Karpas-422 (cell line): ENCODE measurements around the gene ZNF850. TPM values are rescaled to one million over a fixed set of nuclear protein-coding genes. Genes with fewer than 3 reads are reported as not detected.
A peak's percentile ranks its signal among the peaks of the same experiment; 100 is the strongest.
"Not testable (repeated sequence)": the region's sequence is repeated elsewhere in the genome, so short reads cannot be mapped to it uniquely, and the experiment has no call there.

Experiments
- DNase-seq: peaks from one replicate; pipeline ENCODE4 v3.0.0-alpha.2; 2015
- H2AFZ ChIP-seq: fragments of 200-600 bp; sonication (generic); 2 replicates; pipeline ENCODE4 v1.6.1; 2014; ENCODE audit warnings: antibody characterized with exemption, low read length, mixed read lengths
- H3K27ac ChIP-seq: fragments of 200-600 bp; sonication (generic); 2 replicates; pipeline ENCODE4 v1.5.1; 2014; ENCODE audit warnings: mild to moderate bottlenecking, low read length, moderate library complexity
- H3K27me3 ChIP-seq: fragments of 200-600 bp; sonication (generic); 2 replicates; pipeline ENCODE4 v1.6.1; 2014; ENCODE audit warnings: low read length, mixed read lengths
- H3K36me3 ChIP-seq: fragments of 200-600 bp; sonication (generic); 2 replicates; pipeline ENCODE4 v1.6.1; 2014; ENCODE audit warnings: low read length, mixed read lengths; ENCODE audit not compliant: insufficient read depth
- H3K4me1 ChIP-seq: fragments of 200-600 bp; sonication (generic); 2 replicates; pipeline ENCODE4 v1.6.1; 2014; ENCODE audit warnings: mild to moderate bottlenecking, low read length, mixed read lengths
- H3K4me2 ChIP-seq: fragments of 200-600 bp; sonication (generic); 2 replicates; pipeline ENCODE4 v1.6.1; 2014; ENCODE audit warnings: low read length, low read depth, mild to moderate bottlenecking; ENCODE audit not compliant: poor library complexity, severe bottlenecking
- H3K4me3 ChIP-seq: fragments of 200-600 bp; sonication (generic); 2 replicates; pipeline ENCODE4 v1.5.1; 2014; ENCODE audit warnings: mild to moderate bottlenecking, antibody characterized with exemption, low read length, mixed read lengths
- H3K79me2 ChIP-seq: fragments of 200-600 bp; sonication (generic); 2 replicates; pipeline ENCODE4 v1.6.1; 2014; ENCODE audit warnings: mild to moderate bottlenecking, low read length, mixed read lengths
- H3K9ac ChIP-seq: fragments of 200-600 bp; sonication (generic); 2 replicates; pipeline ENCODE4 v1.6.0; 2014; ENCODE audit warnings: low read length
- H3K9me2 ChIP-seq: fragments of 200-600 bp; sonication (generic), shearing (Covaris generic); replicated peaks from 2 replicates; pipeline ENCODE4 v1.6.0; 2014; ENCODE audit warnings: mild to moderate bottlenecking, low read length, moderate library complexity; ENCODE audit not compliant: insufficient read depth
- H3K9me3 ChIP-seq: fragments of 300-700, 200-600 bp; sonication (generic); 2 replicates; pipeline ENCODE4 v1.6.1; 2014; ENCODE audit warnings: low read length, mixed read lengths
- H4K20me1 ChIP-seq: fragments of 200-600 bp; sonication (generic); 2 replicates; pipeline ENCODE4 v1.6.1; 2014; ENCODE audit warnings: mild to moderate bottlenecking, antibody characterized with exemption, low read length, low read depth; ENCODE audit not compliant: insufficient read depth
- total RNA-seq: library from RNA; depleted of rRNA; stranded (reverse); fragments of >200 nt; shearing (Covaris generic); gene quantifications from 2 replicates; pipeline ENCODE4 v1.2.3, GENCODE V29; 2014; ENCODE audit warnings: low replicate concordance

Gene ZNF850
- total RNA-seq, 1 experiment from 2014 or later = 2.7 TPM

- Histone ChIP-seq H3K4me3 (no peak overlapping the region), H4K20me1 (no peaks in the 10 kb centered on the region), H2AFZ (no peak overlapping the region), H3K9me3 (peaks cover 14% of the 10 kb centered on the region), H3K27me3 (no peaks in the 10 kb centered on the region), H3K4me2 (no peak overlapping the region), H3K9me2 (no peaks in the 10 kb centered on the region), H3K79me2 (peaks cover 17% of the 10 kb centered on the region), H3K36me3 (peaks cover 4% of the 10 kb centered on the region; the same call in 1 of the 2 replicates), H3K9ac (no peak overlapping the region), H3K4me1 (peaks cover 8% of the 10 kb centered on the region; the same call in 1 of the 2 replicates), H3K27ac (no peak overlapping the region)
- no peak for DNase-seq
Measured at GRCh38 chr19:36775768-36776167, 3.2 kb upstream of the ZNF850 start.

DNA sequence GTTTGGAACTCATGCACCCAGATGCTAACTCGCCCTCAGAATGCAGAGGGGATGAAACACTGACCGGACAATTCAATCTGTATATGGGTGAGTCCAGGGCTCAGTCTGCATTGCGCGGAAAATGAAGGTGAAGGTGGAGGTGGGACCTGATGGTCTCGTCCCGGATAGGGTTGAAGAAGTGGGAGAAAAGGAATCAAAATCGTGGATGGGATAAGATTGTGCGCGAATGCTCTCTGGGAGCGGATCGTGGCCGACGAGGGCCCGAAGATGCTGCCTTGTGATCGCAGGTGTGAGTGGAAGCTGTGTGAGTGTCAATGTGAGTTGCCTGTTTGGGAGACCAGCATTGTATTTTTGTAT lies 594 bp upstream of the ZNF850 start:
- no peaks in the 10 kb centered on the region for H3K27me3 ChIP-seq
- no peak for DNase-seq
- peaks cover 18% of the 10 kb centered on the region for H3K9me3 ChIP-seq
- no peaks in the 10 kb centered on the region for H4K20me1 ChIP-seq
- H3K36me3 ChIP-seq = peaks cover 11% of the 10 kb centered on the region
- H3K4me3 ChIP-seq = peak overlapping the region; percentile 89
- peaks cover 8% of the 10 kb centered on the region; the same call in 1 of the 2 replicates for H3K4me1 ChIP-seq
- peak overlapping the region; percentile 87 for H3K9ac ChIP-seq
- H3K79me2 ChIP-seq = peaks cover 35% of the 10 kb centered on the region
- peak overlapping the region; percentile 89 for H2AFZ ChIP-seq
- H3K4me2 ChIP-seq = peak overlapping the region; percentile 71
- H3K9me2 ChIP-seq = no peaks in the 10 kb centered on the region
- no peak overlapping the region for H3K27ac ChIP-seq

DNA sequence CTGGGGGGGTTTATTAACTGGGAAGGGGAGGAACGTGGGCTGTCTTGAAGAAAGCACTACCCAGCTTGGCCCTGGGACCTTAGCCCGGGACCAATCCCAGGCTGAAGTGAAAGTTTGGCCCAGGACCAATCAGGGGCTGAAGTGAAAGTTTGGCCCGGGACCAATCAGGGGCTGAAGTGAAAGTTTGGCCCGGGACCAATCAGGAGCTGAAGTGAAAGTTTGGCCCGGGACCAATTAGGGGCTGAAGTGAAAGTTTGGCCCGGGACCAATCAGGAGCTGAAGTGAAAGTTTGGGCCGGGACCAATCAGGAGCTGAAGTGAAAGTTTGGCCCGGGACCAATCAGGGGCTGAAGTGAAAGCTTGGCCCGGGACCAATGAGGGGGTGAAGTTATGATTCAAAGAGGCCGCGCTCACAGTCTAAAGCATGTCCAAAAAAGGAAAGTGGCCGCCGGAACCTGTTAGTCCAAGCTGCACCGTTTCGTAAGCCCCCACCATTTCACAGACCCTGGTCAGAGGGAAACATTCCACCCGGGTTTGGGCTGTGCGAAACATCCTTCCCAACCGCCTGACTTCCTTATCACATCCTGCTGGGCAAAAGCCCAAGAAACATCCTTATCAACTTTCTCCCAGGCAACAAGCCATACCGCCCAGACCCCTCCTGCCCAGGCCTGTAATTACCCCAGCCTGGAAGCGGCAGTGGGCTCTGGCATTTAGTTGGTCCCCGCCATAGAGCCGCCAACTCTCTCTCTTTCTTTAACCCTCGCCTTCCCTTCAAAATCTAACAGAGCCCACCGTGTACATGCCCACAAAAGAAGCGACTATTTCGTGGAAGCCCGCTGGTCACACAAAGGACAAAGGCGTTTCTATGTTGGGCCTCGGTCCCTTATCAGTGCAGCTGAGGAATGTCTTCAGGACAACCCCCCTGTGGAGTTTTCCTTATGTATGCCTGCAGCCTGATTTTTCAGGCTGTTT lies 1.1 kb downstream of the ZNF850 start:
- Histone ChIP-seq H3K36me3 (peaks cover 14% of the 10 kb centered on the region), H3K9ac (peak overlapping the region; percentile 87), H3K27ac (no peak overlapping the region), H3K79me2 (peaks cover 39% of the 10 kb centered on the region), H3K4me3 (peak overlapping the region; percentile 89), H3K27me3 (no peaks in the 10 kb centered on the region), H3K4me1 (peaks cover 8% of the 10 kb centered on the region; the same call in 1 of the 2 replicates), H3K4me2 (peak overlapping the region; percentile 71), H4K20me1 (no peaks in the 10 kb centered on the region), H3K9me3 (peaks cover 18% of the 10 kb centered on the region), H2AFZ (no peak overlapping the region), H3K9me2 (no peaks in the 10 kb centered on the region)
- no peak for DNase-seq

GRCh38 chr19:36750066-36750691 lies 22.4 kb downstream of the ZNF850 start:
- Histone ChIP-seq H2AFZ (no peak overlapping the region), H4K20me1 (no peaks in the 10 kb centered on the region), H3K9me2 (no peaks in the 10 kb centered on the region), H3K9ac (no peak overlapping the region), H3K27ac (no peak overlapping the region), H3K9me3 (peaks cover 66% of the 10 kb centered on the region), H3K36me3 (peaks cover 83% of the 10 kb centered on the region), H3K4me1 (no peaks in the 10 kb centered on the region), H3K27me3 (no peaks in the 10 kb centered on the region), H3K4me2 (no peak overlapping the region), H3K79me2 (0 out of 2 replicates have a peak, but pooled peaks cover 3% of the 10 kb centered on the region), H3K4me3 (no peak overlapping the region)
- DNase-seq = no peak

DNA sequence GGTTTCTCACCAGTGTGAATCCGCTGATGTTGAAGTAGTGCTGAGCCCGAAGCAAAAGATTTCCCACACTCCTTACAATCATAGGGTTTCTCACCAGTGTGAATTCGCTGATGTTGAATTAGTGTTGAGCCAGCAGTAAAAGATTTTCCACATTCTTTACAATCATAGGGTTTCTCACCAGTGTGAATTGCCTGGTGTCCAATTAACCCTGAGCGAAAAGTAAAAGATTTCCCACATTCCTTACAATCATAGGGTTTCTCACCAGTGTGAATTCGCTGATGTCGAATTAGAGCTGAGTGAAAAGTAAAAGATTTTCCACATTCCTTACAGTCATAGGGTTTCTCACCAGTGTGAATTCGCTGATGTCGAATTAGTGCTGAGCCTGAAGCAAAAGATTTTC lies 23.0 kb downstream of the ZNF850 start:
- not testable (repeated sequence) for H4K20me1 ChIP-seq, H3K27ac ChIP-seq, DNase-seq, H3K27me3 ChIP-seq, H3K9me2 ChIP-seq, H3K4me1 ChIP-seq, H3K4me2 ChIP-seq, H3K9ac ChIP-seq, H2AFZ ChIP-seq, H3K79me2 ChIP-seq, H3K4me3 ChIP-seq
- peaks cover 64% of the 10 kb centered on the region for H3K9me3 ChIP-seq
- peaks cover 82% of the 10 kb centered on the region for H3K36me3 ChIP-seq

DNA sequence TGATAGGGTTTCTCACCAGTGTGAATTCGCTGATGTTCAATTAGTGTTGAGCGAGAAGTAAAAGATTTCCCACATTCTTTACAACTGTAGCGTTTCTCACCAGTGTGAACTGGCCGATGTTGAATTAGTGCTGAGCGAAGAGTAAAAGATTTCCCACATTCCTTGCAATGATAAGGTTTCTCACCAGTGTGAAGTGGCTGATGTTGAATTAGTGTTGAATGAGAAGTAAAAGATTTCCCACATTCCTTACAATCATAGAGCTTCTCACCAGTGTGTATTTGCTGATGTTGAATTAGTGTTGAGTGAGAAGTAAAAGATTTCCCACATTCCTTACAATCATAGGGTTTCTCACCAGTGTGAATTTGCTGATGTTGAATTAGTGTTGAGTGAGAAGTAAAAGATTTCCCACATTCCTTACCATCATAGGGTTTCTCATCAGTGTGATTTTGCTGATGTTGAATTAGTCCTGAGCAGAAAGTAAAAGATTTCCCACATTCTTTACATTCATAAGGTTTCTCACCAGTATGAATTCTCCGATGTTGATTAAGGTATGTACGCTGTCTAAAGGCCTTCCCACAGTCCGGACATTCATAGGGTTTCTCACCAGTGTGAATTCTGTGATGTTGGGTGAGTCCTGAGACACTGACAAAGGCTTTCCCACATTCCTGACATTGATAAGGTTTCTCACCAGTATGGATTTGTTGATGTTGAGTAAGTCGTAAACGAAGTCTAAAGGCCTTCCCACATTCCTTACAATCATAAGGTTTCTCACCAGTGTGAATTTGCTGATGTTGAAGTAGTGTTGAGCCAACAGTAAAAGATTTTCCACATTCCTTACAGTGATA lies 24.0 kb downstream of the ZNF850 start:
- no peak overlapping the region for H3K4me2 ChIP-seq
- H3K4me3 ChIP-seq = no peak overlapping the region
- 0 out of 2 replicates have a peak, but pooled peaks cover 3% of the 10 kb centered on the region for H3K79me2 ChIP-seq
- no peaks in the 10 kb centered on the region for H3K27me3 ChIP-seq
- H3K36me3 ChIP-seq = peaks cover 78% of the 10 kb centered on the region
- H2AFZ ChIP-seq = no peak overlapping the region
- H3K9me3 ChIP-seq = peaks cover 66% of the 10 kb centered on the region
- H3K27ac ChIP-seq = no peak overlapping the region
- H3K9me2 ChIP-seq = no peaks in the 10 kb centered on the region
- no peaks in the 10 kb centered on the region for H4K20me1 ChIP-seq
- no peaks in the 10 kb centered on the region for H3K4me1 ChIP-seq
- no peak overlapping the region for H3K9ac ChIP-seq
- no peak for DNase-seq

DNA sequence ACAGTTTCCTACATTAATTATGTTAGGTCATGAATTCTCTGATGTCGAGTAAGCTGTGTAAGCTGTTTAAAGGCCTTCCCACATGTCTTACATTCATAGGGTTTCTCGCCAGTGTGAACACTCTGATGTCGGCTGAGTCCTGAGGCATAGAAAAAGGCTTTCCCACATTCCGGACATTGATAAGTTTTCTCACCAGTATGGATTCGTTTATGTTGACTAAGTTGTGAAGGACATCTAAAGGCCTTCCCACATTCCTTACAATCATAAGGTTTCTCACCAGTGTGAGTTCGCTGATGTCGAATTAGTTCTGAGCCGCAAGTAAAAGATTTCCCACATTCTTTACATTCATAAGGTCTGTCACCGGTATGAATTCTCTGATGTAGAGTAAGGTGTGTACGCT lies 24.9 kb downstream of the ZNF850 start:
- Histone ChIP-seq H3K36me3 (peaks cover 70% of the 10 kb centered on the region), H3K27me3 (no peaks in the 10 kb centered on the region), H3K9ac (no peak overlapping the region), H2AFZ (no peak overlapping the region), H3K4me1 (no peaks in the 10 kb centered on the region), H3K4me3 (no peak overlapping the region), H4K20me1 (no peaks in the 10 kb centered on the region), H3K27ac (no peak overlapping the region), H3K79me2 (0 out of 2 replicates have a peak, but pooled peaks cover 3% of the 10 kb centered on the region), H3K4me2 (no peak overlapping the region), H3K9me3 (peaks cover 66% of the 10 kb centered on the region), H3K9me2 (no peaks in the 10 kb centered on the region)
- DNase-seq = no peak
